GM19372 (cell line): ENCODE measurements around the gene CDK19.
"Not testable (repeated sequence)": the region's sequence is repeated elsewhere in the genome, so short reads cannot be mapped to it uniquely, and the experiment has no call there.

Experiments used
- ATAC-seq: cut with Tn5 transposase; IDR thresholded peaks from one replicate; pipeline ENCODE4 v1.9.1; 2021; ENCODE audit warnings: mild to moderate bottlenecking, low read depth, moderate library complexity; ENCODE audit not compliant: unreplicated experiment

CDK19 gene

DNA sequence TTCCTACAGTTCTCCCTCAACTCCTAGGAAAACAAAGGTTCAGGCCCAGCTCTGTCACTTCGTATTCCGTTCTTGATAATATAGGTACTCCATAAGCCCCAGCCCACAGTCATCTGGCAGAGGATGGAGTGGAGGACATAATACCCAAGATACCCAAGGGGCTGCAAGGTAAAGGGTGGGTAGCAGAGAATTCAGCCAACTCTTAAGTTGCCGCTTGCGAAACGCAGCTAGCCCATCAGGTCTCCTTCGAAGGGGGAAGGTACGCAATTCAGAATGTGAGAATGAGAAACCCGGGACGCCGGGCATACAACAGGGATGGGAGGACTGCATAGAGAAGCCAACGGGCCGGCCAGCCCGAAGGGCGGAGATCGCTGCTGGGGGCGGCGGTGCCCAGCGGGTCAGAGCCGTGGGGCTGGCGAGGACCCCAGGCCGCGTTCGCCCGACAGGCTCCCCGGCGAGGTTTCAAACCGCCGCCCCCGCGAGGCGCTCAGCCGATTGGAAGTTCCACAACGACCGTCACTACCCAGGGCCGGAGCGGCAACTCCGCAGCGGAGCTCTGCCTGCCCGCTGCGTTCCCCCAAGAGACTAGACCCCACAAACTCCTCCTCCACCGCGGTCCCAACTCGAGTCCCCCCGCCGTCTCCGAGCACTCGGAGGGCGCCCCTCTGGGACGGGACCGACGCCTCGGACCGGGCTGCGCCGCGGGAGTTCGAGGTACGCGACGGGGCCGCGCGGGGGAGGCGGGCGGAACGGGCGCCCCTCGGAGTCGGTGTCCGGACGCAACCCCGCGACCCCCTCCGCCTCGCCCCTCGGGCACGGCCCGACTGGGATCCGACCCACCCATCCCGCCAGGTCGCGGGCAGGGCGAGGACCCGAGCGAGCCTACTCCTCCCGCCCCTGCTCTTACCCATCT, 911 bp downstream of the CDK19 start:
- ATAC-seq = peak; percentile 7

DNA sequence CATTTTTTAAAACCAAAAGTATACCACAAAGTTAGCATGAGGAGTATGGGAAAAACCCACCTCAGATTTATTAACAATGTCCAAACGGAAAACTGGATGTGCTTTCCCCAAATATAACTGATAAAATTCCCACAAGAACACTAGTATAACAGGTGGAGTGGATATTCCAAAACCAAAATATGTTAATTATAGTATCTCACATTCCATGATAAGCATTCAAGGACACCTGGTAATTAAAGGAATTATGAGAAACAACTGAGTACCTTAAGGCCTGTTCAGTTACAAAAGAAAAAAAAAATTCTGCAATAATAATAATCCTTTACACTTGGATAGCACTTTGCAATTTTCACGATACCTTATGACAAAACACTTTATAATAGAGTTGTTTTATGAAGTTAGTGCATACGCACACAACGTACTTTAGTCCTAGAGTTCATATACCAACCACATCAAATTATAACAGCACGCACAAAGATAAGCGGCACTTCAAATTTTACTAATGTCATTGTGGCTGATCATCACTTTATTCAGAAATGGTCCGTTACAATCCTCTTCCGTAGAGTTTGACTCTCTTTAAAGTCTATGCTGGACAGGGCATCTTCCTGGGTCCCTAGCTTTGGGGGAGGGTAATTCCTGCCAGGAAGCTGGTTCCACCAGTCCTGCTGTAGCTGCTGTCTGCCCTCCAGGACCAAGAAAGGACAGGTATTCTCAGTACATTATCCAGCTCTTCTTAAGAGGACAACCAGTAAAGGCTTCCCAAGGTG, 1.7 kb downstream of the CDK19 start:
- no peak for ATAC-seq

DNA sequence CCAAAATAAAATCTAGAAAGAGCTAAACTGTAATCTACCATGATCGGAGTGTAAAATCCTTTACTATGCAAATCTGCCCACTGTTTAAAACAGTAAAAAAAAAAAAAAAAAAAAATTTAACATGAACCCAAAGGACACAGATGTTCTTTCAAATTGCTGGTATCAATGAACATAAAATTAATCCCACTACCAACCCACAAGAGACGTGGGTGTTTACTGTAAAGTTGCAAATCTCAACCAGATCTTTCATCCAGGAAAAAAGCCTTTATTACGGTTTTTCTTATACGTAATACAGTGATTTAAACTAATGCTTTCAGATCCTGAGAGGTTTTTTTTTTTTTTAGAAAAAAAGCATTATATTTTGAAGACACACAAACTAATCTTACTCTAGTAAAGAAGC, 2.5 kb downstream of the CDK19 start:
- ATAC-seq = no peak

DNA sequence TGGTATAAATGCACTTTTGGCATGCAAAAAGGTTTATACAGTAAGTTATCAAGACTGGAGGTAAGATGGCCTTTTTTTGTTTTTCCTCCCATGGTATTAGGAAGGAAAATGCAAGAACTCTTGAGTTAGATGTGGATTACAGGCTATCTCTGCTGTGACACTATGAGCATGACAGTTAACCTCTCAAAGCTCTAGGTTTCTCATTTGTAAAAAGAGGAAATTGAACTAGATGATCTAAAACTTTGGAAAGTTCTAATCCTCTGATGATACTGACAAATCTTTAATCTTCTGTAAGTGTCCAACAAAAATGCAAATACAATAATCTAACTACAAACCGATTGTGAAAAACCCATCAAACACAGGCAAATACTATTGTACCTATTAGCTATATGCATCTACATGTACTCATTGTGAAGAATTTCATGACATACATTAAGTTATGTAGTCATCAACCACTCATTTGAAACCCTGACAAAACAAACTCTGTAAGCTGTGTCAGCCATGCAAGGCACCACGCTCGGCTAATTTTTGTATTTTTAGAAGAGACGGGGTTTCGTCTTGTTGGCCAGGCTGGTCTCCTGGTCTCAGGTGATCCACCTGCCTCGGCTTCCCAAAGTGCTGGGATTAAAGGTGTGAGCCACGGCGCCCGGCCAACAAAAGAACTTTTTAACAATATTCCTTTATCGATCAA, 4.2 kb downstream of the CDK19 start:
- no peak for ATAC-seq

DNA sequence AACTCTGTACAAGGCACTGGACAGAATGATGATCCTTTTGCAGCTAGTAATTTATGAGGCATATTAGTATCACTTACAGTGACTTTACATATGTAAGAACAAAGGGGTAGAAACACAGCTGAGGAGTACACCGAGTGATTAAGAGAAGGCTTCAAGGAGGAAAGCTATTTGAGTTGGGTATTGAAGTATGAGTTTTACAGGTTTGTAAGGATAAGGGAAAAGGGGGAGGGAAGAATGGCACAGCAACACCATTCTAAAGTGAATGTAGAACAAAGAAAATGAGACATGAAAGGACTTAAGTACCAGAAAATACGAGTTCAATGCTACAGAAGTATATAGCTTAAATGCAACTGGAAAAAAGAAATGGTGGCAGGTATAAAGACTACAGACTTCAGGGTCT, 5.5 kb downstream of the CDK19 start:
- ATAC-seq = no peak

DNA sequence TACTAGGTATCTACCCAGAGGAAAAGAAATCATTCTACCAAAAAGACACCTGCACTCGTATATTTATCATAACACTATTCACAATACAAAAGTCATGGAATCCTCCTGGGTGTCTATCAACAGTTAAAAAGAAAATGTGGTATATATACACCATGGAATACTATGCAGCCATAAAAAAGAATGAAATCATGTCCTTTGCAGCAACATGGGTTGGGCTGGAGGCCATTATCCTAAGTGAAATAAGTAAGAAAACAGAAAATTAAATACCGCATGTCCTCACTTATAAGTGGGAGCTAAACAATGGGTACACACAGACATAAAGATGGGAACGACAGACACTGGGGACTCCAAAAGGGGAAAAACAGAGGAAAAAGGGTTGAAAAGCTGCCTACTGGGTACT, 13.1 kb downstream of the CDK19 start:
- not testable (repeated sequence) for ATAC-seq

DNA sequence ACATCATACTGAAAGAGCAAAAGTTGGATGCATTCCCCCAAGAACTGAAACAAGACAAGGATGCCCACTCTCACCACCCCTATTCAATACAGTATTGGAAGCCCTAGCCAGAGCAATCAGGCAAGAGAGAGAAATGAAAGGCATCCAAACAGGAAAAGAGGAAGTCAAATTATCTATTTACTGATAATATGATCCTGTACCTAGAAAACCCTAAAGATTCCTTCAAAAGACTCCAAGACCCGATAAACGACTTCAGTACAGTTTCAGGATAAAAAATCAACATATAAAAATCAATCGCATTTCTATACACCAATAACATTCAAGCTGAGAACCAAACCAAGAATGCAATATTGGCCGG, 14.5 kb downstream of the CDK19 start:
- no peak for ATAC-seq

DNA sequence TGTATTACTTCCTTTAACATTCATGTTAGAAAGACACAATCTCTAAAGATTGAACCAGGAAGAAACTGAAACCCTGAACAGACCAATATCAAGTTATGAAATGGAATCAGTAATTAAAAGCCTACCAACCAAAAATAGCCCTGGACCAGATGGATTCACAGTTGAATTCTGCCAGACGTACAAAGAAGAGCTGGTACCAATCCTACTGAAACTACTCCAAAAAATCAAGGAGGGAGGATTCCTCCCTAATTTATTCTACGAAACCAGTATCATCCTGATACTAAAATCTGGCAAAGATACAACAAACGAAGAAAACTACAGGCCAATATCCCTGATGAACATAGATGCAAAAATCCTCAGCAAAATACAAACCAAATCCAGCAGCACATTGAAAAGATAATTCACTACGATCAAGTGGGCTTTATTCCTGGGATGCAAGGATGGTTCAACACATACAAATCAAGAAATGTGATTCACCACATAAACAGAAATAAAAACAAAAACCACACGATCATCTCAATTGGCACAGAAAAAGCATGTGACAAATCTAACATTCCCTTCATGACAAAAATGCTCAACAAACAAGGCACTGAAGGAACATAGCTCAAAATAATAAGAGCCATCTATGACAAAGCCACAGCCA, 15.0 kb downstream of the CDK19 start:
- ATAC-seq = no peak

DNA sequence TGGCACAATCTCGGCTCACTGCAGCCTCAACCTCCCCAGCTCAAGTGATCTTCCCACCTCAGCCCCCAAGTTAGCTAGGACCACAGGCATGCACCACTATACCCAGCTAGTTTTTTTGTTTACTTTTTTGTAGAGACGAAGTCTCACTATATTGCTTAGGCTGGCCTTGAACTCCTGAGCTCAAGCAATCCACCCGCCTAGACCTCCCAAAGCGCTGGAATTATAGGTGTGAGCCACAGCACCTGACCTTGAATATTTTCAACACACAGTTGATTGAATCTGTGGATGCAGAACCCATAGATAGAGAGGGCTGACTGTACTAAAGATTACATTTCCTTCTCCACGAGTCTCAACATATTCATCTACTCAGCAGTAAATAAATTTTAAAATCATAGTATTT, 15.6 kb downstream of the CDK19 start:
- no peak for ATAC-seq

DNA sequence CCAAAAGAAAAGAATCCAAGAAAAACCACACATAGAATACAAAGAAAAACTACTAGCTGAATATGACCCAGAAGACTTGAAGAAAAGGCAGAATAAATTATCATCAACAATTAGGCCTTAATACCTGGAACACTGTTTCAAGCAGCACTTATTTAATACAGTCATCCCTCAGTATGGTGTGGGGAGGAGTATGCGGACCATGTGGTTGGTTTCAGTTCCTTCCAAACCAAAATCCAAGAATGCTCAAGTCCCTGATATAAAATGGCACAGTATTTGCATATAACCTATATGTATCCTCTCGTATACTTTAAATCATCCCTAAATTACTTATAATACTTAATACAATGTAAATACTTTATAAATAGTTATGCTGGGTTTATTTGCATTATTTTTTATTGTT, 16.1 kb downstream of the CDK19 start:
- ATAC-seq = no peak

DNA sequence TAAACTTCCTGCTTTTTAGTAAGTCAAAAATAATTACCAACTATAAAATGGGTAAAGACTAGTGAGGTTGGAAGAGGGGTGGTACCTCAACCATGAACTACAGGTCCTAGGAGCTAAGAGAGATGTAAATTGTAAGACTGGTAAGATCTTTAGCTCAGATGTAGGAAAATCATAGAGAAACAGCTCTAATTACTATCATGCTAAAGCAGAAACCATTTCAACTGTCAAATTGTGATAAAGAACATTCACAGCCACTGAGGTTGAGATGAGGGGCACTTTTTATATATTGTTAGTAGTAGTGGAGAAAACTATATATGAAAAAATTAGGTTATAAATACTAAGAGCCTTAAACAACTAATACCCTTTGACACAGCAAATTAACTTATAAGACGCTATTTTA, 20.0 kb downstream of the CDK19 start:
- ATAC-seq = no peak

DNA sequence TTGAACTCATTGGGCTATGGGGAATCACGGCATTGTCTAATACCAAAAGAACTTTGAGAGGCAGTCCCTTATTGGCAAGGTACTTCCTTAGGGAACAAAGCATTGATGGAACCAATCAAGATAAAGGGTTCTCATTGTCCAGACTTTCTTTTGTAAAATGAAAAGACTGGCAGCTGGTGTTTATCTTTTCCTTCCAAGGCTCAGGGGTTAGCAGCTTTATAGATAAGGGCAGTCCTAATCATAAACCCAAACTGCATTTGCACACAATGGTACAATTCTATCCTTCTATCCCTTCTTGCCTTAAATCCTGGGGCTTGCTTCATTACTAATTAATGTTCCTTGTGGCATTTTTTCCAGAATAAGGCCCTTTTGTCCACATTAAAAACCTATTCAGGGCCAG, 28.6 kb downstream of the CDK19 start:
- ATAC-seq = no peak

DNA sequence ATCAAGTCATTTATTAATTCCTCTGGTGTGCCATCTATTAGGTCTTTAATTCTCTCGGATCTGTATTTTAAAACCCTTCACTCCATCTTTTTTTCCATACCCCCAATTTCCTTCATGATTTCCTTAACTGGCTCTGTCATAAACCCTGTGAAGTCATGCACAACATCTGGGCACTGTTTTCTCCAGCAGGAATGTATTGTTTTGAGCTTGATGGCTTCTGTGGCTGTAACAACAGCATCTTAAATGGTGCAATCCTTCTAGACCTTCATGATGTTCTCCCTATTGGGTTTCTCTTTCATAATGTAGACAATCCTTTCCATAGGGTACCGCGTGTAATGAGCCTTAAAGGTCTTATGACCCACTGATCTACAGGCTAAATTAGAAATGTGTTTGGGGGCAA, 29.0 kb downstream of the CDK19 start:
- ATAC-seq = no peak

DNA sequence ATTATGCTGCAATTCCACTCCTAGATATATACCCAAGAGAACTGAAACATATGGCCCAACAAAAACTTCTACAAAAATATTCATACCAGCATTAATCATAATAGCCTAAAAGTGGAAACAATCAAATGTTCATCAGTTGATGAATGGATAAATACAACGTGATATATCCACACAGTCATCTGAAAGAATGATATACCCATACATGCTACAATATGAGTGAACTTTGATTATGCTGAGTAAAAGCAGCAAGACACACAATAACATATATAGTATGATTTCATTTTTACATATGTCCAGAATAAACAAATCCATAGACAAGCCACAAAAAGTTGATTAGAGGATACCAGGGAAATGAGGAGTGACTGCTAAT, 30.7 kb downstream of the CDK19 start:
- ATAC-seq = no peak

DNA sequence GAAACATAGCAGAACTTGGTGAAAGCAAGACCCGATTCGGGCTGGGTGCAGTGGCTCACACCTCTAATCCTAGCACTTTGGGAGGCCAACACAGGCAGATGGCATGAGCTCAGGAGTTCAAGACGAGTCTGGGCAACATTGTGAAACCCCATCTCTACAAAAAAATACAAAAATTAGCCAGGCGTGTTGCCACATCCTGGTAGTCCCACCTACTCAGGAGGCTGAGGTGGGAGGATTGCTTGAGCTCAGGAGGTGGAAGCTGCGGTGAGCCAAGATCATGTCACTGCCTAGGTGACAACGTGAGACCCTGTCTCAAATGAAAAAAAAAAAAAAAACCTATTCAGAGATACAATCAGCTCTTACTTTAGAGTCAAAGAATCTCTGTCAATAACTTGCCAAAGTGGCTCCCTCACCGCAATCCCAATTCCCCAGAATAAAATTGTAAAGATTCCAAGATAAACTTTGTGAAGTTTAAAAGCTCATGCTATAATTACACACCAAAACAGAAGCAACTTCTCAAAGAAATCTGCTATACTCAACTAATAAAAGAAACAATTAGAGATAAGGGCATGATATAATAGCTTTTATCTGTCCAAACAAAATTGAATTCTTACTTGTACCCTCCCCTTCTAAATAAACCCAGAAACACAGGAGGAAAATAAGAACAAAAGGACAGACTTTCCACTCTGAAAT, 33.6 kb downstream of the CDK19 start:
- ATAC-seq = no peak

DNA sequence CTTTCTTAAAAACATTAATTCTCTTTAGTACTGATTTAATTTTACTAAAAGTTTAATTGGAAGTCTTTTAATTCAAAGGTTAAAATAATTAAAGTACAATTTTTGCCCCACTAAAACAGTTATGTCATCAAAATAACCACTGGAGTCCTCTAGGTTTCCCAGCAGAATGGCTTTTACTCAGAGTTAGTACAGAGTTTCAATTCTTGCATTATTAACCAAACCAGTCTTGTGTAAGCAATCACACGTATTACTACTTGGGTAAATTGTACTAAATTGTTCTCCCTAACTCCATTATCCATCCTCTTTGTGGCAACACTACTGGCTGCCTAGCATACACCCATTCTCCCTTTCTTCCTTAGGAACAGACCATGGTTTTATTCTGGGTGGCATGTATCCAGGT, 36.9 kb downstream of the CDK19 start:
- ATAC-seq = no peak

DNA sequence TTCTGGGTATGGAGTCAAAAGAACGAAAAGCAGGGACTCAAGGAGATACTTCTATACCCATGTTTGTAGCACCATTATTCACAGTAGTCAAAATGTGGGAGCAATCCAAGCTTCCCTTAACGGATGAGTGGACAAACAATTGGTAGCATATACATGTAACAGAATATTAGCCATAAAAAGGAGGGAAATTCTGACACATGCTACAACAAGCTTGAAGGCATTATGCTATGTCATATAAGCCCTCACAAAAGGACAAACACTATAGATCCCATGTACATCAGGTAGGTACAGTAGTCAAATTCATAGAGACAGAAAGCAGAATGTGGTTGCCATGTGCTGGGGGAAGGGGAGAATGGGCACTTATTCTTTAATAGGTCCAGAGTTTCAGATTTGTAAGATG, 37.6 kb downstream of the CDK19 start:
- no peak for ATAC-seq

DNA sequence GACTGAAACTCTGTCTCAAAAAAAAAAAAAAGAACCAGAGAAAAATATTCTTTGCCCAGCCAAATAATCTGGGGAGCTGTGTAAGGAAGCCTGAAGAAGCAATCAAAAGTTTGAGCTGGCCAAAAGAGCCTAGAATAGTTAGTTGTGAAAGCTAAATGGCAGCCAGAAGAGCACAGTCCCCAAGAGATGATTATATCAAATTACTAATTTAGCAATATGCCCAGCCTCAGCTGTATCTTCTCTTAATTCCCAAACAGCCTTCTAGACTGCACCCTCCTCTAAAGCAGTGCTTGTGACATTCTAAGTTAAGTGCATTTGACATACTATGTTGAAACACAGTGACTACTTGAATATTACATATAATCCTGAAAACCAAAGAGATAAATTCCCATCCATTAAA, 38.9 kb downstream of the CDK19 start:
- ATAC-seq = no peak

DNA sequence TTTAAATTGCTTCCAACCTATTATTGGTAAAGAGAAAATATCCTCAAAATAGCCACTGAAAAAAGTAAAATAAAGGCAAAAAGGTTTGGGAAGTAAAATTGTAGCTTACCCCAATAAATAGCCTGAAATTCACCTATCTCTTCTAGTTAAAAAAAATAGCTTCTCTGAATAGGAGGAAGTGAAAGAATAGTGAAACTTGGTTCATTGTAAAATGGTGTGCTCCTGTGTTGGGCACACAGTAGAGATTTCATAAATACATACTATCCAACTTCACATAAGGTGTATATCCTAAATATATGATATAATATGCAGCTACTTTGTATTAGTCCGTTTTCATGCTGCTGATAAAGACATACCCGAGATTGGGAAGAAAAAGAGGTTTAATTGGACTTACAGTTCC, 45.3 kb downstream of the CDK19 start:
- ATAC-seq = no peak

DNA sequence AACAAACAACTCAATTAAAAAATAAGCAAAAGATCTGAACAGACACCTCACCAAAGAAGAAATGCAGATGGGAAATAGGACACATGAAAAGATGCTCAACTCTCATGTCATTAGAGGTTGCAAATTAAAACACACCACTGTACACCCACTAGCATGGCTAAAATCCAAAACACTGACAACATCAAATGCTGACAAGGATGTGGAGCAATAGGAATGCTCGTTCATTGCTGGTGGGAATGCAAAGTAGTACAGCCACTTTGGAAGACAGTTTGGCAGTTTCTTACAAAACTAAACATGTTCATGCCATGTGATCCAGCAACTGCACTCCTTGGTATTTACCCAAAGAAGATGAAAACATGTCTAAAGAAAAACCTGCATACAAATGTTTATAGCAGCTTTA, 47.2 kb downstream of the CDK19 start:
- no peak for ATAC-seq
